ENCODE results near the gene ERBB4. TPM values are rescaled to one million over a fixed set of nuclear protein-coding genes. Genes with fewer than 3 reads are reported as not detected.
A peak's percentile ranks its signal among the peaks of the same experiment; 100 is the strongest.

ERBB4 gene
- total RNA-seq, 1 experiment from 2014 or later, result not detected

DNA sequence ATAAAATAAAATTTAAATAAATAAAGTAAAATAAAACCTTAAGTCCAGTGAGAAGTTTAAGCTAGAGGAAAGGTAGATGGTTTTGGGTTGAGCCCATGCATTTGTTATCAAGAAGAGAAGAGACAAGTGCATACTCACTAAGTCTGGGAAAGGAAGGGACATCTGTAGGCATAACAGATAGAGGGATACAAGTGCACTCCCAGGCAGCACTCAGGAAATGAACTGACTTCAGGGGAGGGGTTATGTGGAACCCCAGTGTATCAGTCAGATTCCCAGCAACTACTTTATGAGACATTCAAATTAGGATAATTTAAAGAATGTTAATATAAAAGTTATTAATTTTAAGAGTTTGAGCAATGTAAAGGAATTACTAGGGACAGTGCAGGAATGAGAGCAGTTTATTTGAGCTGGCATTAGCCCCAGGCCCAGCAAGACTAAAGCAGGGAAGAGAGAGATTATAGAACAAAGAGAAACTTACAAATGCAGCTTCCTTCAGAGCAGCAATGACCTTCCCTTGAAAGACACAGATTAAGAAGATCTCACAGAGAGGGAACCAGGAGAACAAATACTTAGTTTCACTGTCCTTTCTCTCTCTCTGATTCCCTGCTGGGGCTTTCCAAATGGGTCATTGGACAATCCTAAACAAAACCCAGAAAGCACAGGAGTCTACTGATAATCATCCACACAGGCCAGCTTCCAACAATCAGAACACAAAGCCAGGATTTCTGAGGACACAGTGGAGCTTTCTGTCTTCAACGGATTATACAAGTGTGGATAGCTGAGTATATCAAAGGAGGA is 109.7 kb downstream of the ERBB4 start:
- DNase-seq (ENCODE audit: low spot score), result no peak

DNA sequence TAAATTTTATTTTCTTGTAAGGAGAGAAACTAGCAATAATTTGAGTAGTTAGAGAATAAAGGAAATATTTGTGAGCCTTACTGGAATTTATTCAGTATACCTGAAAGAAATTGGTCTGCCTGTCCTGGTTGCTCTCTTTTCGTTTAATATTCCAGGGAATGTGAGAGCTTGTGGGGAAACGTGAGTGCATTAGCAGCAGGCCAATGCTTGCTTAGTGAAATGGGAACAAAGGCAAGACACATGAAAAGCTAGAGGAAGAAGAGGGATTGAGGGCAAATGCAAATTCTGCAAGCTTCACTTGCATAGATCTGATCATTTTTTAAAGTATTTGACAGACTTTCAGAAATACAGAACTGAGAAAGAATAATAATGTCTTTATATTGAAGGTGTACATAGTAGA is 111.0 kb downstream of the ERBB4 start:
- no peak for DNase-seq (ENCODE audit: low spot score)

DNA sequence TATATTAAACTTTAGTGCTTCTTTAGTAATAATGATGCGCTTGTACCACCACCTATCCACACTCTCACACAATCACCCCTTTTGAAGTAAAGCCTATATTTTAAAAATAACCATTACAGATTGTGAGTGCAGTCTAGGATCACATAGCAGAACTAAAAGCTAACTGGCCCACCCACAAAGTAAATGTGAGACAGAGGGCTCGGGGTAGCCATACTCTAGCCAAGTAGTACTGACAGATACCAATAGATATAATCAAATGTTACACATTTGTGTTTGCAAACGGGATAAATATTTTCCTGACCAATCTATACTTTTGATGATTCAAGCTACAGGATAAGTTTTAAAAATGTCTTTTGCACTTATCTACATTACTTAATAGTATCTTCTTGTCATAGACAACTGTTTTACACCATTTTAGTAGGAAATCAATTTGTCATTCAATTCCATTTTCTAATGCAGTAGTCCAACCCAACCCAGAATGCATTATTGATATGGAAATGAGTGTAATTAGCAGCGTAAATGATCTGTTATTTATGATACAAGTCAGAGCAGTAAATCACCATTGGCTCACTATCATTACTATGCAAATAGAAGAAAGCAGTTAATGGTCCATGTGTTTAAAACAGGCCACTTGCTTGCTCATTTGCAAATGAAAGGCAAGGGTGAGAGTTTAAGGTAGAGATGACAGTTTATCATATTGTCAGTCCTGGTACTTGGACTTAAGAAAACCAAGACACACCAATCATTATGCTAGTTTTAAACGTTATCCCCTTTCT is 111.8 kb downstream of the ERBB4 start:
- no peak for DNase-seq (ENCODE audit: low spot score)

DNA sequence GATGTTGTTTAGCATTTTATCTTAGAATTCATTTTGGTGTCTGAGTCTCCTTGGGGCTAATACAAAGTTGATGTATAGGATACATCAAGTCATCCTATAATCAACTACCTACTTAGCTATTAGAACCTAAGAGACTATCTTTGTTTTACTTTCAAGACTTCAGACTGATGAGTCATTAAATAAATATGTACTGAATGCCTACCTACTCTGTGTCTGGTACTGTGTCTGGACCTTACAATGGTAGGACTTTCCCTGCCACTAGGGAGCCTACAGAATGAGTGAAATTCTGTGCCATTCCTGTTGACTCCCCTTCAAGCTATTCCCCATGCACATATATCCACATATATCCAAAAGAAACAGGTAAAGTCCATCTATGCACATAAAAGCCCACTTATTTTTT is 114.5 kb downstream of the ERBB4 start:
- DNase-seq (ENCODE audit: low spot score), result peak; percentile 25

DNA sequence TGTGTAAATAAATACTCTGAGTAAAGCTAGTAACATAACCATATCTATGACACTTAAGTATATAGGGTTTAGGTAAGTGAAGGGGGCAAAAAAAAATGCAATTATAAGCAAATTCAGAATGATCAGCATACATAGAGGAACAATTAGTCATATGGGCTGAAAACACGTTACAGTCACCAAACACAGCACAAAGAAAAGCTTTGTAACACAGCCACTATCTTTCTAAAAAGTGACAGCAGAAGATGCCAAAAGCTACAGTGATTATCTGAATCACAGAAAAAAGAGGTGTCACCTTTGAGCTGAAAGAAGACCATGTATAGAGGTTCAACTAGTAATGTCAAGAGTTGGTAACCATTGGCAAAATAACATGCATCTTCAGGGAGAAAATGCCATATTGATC is 115.5 kb downstream of the ERBB4 start:
- no peak for DNase-seq (ENCODE audit: low spot score)

DNA sequence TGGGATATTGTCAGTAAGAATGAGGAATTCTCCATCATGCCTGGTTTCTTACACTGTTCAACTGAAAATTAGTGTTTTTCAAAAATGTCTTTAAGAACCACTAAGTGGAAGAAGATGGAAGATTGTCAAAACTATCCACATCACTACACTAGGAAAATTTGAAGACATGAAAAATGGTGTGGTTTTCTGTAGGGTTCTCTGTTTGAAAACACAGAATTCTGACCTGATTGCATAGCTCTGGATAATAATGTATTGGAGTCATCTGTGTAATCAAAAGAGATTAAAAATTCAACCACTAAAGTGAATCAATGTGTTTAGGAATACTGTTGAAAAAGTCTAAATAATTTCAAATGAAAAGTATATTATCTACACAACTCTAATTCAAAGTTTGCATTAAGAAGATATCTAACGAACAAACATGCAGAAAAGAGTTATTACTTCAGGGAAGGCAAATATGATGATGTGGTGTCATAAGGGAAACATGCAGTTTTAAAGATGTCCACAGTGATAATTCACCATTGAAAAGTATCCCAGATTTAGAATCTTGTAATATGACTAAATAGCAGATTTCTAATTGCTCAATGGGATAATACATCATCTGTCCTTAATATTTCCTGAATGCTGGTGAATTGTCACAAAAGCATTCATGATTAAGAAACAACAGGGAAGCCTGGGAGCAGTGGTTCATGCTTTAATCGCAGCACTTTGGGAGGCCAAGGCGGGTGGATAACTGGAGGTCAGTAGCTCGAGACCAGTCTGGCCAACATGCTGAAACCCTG is 116.9 kb downstream of the ERBB4 start:
- DNase-seq (ENCODE audit: low spot score), result no peak

DNA sequence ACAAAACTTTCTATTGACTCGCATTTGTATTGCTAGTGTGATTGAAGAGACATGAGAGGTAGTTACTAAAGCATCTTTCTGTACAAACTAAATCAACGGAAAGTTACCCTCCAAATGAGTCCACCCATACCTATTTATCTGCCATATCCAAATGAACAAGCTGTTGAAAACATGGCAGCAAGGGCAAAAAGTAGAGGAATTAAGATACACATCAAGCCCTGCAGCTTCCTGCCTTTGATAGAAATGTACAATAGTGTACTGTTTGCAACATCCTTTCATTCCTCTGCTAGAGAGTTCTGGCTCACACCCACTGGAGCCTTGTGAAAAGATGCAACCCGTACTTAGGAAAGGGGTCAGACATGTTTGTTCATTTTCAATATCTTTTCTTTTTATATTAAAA is 122.5 kb downstream of the ERBB4 start:
- DNase-seq (ENCODE audit: low spot score), result no peak

DNA sequence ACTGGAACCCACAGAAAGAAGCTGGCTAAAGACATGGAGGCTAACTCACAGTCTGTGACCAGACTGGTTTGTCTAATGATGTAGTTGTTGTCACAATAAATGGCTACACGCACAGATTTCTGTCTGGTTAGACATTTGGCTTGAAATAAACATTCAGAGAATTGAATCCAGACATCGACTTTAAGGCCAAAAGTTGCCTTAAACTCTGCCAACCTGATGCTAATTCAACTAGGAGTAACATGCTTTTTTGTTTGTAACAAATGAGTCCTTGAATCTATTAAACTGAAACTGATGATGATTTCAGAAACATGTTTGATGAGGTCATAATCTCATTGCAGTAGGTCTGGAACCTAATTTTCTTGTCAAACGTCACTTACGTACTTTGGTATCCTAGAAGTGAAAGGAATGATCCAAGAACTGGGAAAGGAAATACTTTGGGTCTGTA is 123.8 kb downstream of the ERBB4 start:
- no peak for DNase-seq (ENCODE audit: low spot score)

DNA sequence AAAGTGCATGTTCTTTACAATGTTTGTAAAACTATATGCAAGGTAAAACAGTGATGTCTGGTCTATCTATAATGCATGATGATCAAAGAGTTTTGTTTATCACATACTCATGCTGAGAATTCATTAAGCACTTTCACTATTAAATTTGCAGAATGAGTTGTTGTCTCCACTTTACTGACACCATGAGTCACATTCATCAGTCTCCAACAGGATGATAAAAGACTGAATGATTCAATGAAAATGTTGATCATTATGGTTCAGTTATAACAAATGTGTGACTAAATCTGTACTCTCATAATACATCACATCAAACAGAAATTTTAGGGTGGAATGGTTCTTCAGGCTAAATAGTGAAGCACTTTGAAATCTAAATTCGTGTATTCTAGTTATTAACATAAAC is 129.0 kb downstream of the ERBB4 start:
- DNase-seq (ENCODE audit: low spot score), result no peak

DNA sequence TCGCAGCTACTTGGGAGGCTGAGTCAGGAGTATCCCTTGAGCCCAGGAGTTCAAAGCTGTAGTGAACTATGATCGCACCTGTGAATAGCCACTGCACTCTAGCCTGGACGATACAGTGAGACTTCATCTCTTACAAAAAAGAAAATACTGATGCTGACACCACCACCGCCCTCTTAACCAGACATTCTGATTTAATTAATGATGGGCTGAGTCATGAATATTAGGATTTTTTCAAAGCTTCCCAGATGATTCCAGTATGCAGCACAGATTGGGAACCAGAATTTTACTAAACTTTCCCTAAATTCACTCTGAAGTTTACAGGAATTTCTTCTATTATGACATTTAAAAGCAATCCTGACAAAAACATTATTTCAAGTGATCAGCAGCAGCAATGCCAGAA is 130.1 kb downstream of the ERBB4 start:
- no peak for DNase-seq (ENCODE audit: low spot score)

DNA sequence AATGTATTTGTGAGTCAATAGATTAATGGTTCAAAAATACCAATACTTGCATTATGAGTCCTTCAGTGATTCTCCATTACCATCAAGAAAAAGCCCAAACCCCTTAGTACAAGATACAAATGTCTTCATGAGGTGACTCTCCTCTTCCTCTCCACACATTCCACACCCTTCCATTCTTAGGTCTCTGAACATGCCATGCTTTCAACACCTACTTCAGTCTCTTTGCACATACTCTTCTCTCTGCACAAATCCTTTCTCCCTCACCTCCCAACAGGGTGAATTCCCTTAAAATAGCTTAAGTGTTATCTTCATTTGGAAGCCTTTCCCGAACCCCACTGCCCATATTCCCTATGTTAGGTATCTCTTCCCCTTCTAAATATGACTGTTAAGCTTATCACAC is 131.9 kb downstream of the ERBB4 start:
- no peak for DNase-seq (ENCODE audit: low spot score)

DNA sequence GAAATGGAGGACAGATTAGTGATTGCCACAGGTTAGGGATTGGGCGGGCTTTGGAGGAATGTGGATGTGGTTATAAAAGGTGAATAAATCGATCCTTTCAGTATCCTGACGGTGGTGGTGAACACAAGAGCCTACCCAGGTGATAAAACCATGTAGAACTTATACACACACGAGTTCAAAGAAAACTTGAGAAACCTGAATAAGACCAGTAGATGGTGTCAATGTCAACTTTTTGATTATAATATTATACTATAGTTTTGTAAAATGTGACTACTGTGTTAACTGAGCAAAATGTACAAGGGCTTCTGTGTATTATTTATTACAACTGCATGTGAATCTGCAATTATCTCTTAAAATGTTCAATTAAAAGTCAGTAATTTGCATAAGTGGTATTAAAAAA is 136.3 kb downstream of the ERBB4 start:
- peak; percentile 38 for DNase-seq (ENCODE audit: low spot score)

DNA sequence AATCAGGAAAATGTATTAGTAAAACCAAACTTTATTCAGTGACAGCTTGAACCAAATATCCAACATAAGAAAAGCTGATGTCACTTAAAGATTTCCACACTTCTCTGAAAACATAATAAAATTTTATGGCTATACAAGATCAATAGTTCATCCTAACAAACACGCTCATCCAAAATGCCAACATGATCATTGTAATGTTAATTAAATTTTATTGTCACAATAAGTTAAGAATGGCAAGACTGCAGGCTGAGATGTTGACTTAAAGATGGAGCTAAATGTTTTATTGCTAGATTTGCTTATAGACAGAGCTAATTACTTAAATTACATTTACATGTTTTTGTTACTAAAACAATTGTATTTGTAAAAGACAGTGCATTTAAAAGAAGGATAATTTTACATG is 140.3 kb downstream of the ERBB4 start:
- no peak for DNase-seq (ENCODE audit: low spot score)

DNA sequence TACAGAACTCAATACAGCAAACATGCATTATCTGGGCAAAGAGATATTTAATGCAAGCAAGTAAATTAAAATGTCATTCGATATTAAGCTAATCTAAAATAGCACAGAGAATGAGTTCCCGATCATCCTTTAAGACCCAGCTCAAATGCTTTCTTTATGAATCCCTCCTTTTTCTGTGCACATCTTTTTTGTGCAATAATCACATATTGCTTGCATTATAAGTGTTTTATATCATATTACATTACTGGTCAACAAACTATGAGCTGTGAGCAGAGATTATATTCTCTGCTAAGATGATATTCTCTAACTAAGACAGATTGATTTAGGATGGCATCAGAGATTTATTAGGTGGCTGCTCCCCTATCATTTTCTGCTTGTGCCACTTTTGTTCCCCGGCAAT is 146.1 kb downstream of the ERBB4 start:
- no peak for DNase-seq (ENCODE audit: low spot score)

DNA sequence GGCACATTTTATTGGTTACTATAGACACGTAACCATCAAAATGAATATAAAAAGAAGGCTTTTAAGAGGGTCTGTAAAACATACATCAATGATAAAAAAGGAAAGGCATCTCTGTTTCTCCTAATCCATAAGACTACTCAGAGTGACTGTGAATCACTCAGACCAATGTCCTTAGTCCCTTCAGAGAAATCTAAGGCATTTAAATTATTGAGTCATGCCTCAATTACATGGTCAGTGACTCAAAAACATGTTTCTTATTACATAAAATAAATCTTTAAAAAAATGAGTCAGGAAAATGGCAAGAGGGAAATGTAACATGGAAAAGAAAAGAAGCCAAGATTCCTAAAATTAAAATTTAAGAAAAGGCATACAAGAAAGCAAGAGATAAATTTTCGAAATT is 146.6 kb downstream of the ERBB4 start:
- no peak for DNase-seq (ENCODE audit: low spot score)

DNA sequence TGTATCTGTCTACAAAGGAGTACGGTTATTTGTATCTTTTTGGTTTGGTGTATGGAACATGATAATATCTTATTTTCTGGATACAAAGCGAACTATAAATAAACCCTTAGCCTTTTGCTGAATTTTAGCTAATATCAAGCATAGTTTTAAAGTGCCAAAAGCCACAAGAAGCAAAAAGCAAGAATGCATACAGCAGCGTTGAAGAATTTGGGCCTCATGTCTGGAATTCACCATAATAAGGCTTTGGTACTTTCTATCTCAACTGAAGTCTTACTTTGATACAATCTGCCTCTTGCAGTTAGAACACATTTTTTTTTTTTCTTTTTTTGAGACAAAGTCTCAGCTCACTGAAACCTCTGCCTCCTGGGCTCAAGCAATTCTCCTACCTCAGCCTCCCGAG is 151.5 kb downstream of the ERBB4 start:
- no peak for DNase-seq (ENCODE audit: low spot score)

DNA sequence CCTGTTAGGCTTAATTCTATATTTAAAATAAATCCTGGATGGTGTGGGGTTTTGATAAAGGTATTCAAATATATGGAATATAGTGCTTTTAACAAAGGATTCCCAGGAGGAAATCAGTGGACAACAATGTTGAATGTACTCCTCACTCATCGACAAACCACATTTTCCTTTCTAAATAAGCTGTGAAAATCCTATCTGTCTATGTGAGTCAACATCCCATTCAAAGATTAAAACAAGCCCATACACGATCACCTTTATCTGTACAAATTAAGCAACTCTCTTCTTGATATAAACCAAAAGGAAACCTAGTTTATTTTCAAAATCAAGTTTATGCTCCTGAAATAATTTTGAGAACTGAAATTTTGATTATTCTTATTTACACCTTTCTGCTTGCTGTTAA is 153.4 kb downstream of the ERBB4 start:
- DNase-seq (ENCODE audit: low spot score), result no peak

DNA sequence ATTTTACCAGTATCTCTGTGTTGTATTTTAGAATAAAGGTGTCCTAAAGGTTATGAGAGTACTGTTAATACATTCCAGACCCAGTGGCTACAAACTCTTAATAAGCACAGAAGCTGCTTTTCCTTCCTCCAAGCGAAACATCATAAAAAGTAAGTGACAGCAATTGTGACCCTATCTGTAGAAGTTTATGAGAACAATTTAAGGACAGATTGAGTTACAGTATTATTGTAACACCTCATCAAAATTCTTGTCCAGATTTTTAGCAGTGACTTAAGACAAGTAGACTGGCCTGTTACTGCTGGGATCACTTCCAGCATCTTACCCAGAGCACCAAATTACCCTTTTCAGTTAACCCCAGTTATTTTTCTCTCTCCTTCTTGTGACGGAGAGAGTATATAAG is 154.6 kb downstream of the ERBB4 start:
- DNase-seq (ENCODE audit: low spot score), result no peak

DNA sequence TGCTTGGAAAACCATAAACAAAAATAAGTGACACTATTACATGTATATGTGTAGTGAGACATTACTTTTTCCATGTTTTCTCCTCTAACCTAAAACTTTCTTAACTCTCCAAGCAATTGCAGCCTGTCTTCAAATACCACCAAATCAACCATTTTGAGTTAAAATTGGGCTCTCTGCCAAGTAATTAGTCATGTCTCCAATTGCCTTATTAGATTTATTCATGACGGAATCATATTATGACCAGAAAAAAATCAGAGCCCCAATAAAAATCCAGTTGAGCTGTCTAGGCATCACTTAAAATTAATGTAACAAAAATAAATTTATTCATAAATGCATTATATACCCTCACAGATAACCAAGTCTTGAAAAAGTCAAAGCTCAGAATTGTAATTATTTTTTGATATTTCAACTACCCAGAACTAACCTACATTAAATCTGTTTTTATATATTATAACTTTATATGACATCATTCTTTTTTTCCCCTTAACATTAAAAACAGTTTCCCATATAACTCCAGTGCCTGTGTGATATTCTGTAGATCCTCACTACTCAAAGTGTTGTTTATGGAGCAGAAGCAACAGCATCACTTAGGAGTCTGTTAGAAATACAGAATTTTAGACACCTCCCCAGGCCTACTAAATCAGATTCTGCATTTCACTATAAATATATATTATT is 157.0 kb downstream of the ERBB4 start:
- no peak for DNase-seq (ENCODE audit: low spot score)

DNA sequence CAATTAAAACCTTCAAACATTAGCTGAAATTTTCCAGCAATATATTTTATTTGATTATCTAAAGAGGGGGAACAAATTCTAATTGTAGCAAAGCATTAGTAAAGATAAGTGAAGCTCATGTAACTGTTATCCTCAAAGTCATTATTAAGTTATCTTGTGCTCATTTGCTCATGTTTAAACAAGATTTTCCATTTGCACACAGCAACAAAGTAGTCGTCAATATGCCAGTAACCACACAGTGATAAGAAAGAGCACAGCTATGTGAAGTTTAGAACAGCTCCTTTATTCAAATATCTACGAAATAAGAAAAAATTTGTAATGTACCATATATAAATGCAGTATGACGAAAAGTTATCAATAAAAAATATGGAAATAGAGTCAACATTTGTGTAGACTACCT is 159.5 kb downstream of the ERBB4 start:
- DNase-seq (ENCODE audit: low spot score), result no peak

DNA sequence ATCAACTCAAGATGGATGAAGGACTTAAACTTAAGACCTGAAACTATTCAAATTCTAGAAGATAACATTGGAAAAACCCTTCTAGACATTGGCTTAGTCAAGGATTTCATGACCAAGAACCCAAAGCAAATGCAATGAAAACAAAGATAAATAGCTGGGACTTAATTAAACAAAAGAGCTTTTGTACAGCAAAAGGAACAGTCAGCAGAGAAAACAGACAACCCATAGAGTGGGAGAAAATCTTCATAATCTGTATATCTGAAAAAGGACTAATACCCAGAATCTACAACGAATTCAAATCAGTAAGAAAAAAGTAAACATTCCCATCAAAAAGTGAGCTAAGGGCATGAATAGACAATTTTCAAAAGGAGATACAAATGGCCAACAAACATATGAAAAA is 171.2 kb downstream of the ERBB4 start:
- no peak for DNase-seq (ENCODE audit: low spot score)
